Liver (tissue), 9 donors: ENCODE results near the gene TMEM163. TPM values are rescaled to one million over a fixed set of nuclear protein-coding genes. Genes with fewer than 3 reads are reported as not detected.

Experiments
- DNase-seq: peaks from one replicate; pipeline ENCODE4 v3.0.0-alpha.2; 2017; ENCODE audit warnings: low spot score
- H3K27ac ChIP-seq, 2 donors: one replicate each; pipeline ENCODE4 v1.7.0; 2013; ENCODE audit warnings: inconsistent platforms in 2 of 2, low read length in 2 of 2, control low read depth in 1 of 2, low read depth in 1 of 2, mild to moderate bottlenecking in 1 of 2
- H3K27me3 ChIP-seq, 4 donors: one replicate each; pipeline versions ENCODE4 v1.6.1 to v1.7.0; 2013; ENCODE audit warnings: low read length in 3 of 4, inconsistent platforms in 1 of 4, mild to moderate bottlenecking in 1 of 4, moderate library complexity in 1 of 4; ENCODE audit not compliant: control insufficient read depth in 4 of 4, insufficient read depth in 4 of 4
- H3K36me3 ChIP-seq, 4 donors: one replicate each; pipeline versions ENCODE4 v1.6.1 to v1.7.0; 2013; ENCODE audit warnings: low read length in 3 of 4, mild to moderate bottlenecking in 3 of 4, low read depth in 1 of 4, moderate library complexity in 1 of 4; ENCODE audit not compliant: control insufficient read depth in 4 of 4, insufficient read depth in 3 of 4
- H3K4me1 ChIP-seq, 4 donors: one replicate each; pipeline versions ENCODE4 v1.6.1 to v1.7.0; 2013; ENCODE audit warnings: low read length in 3 of 4, mild to moderate bottlenecking in 3 of 4, moderate library complexity in 1 of 4; ENCODE audit not compliant: control insufficient read depth in 4 of 4, insufficient read depth in 4 of 4
- H3K4me3 ChIP-seq, 3 donors: one replicate each; pipeline versions ENCODE4 v1.6.1 to v1.7.0; 2013; ENCODE audit warnings: low read length in 3 of 3, control low read depth in 1 of 3, low read depth in 1 of 3, mild to moderate bottlenecking in 1 of 3
- H3K9ac ChIP-seq, 2 donors: one replicate each; pipeline ENCODE4 v1.7.0; 2013; ENCODE audit warnings: low read length in 2 of 2, mild to moderate bottlenecking in 2 of 2, moderate library complexity in 2 of 2, control low read depth in 1 of 2, low read depth in 1 of 2
- H3K9me3 ChIP-seq, 4 donors: one replicate each; pipeline versions ENCODE4 v1.6.1 to v1.7.0; 2013; ENCODE audit warnings: low read length in 3 of 4; ENCODE audit not compliant: control insufficient read depth in 4 of 4
- EGR1 ChIP-seq, 2 donors: IDR thresholded peaks; 2 replicates each; pipeline ENCODE4 v1.6.1; 2016 to 2018; ENCODE audit warnings: antibody characterized with exemption in 2 of 2, low read depth in 2 of 2
- FOXA1 ChIP-seq: IDR thresholded peaks from 2 replicates; pipeline ENCODE4 v1.6.1; 2016; ENCODE audit warnings: antibody characterized with exemption
- FOXA2 ChIP-seq: IDR thresholded peaks from 2 replicates; pipeline ENCODE4 v1.6.1; 2016; ENCODE audit warnings: antibody characterized with exemption
- GABPA ChIP-seq, 2 donors: IDR thresholded peaks in 1 of 2; conservative IDR thresholded peaks in 1 of 2; 2 replicates each; pipeline ENCODE4 v1.6.1; 2016; ENCODE audit warnings: antibody characterized with exemption in 2 of 2, mild to moderate bottlenecking in 1 of 2, moderate library complexity in 1 of 2
- HNF4A ChIP-seq, 2 donors: conservative IDR thresholded peaks; 2 replicates each; pipeline ENCODE4 v1.6.1; 2016; ENCODE audit warnings: antibody characterized with exemption in 2 of 2, mild to moderate bottlenecking in 2 of 2
- JUND ChIP-seq, 2 donors: IDR thresholded peaks; 2 replicates each; pipeline ENCODE4 v1.6.1; 2016; ENCODE audit warnings: antibody characterized with exemption in 2 of 2
- NR2F2 ChIP-seq: IDR thresholded peaks from 2 replicates; pipeline ENCODE4 v1.6.1; 2016; ENCODE audit warnings: antibody characterized with exemption
- RXRA ChIP-seq, 2 donors: IDR thresholded peaks; 2 replicates each; pipeline ENCODE4 v1.6.1; 2017 to 2018; ENCODE audit warnings: antibody characterized with exemption in 2 of 2, mild to moderate bottlenecking in 1 of 2
- SP1 ChIP-seq: IDR thresholded peaks from 2 replicates; pipeline ENCODE4 v1.6.1; 2018; ENCODE audit warnings: antibody characterized with exemption, mild to moderate bottlenecking
- TAF1 ChIP-seq: conservative IDR thresholded peaks from 2 replicates; pipeline ENCODE4 v1.6.1; 2016; ENCODE audit warnings: antibody characterized with exemption, mild to moderate bottlenecking
- YY1 ChIP-seq: IDR thresholded peaks from 2 replicates; pipeline ENCODE4 v1.6.1; 2016; ENCODE audit warnings: antibody characterized with exemption, mild to moderate bottlenecking
- WGBS: extraction: QIAGEN DNeasy Blood & Tissue Kit; methylation state at CpG from one replicate; pipeline ENCODE4 v1.1.7; 2013; 5-methylcytosine and 5-hydroxymethylcytosine counted together
- polyA plus RNA-seq, 2 donors: library from polyadenylated mRNA; stranded (reverse) in 1 of 2; unstranded in 1 of 2; fragments of 200-250 nt in 1 of 2; fragments of >200 nt in 1 of 2; fragmentation: Nextera tagmentation in 1 of 2; extraction: Ambion mirVana in 1 of 2; gene quantifications; one replicate each; pipeline versions ENCODE4 v1.2.1 to v1.2.3, GENCODE V29; 2013 to 2015
- total RNA-seq, 2 donors: library from RNA; depleted of rRNA; stranded (reverse); fragments of >200 nt; gene quantifications; one replicate each; pipeline ENCODE4 v1.2.3, GENCODE V29; 2014
- TF ChIP-seq, protein P1 (sequence below): IDR thresholded peaks from 2 replicates; pipeline ENCODE4 v1.6.1; 2016; ENCODE audit warnings: antibody characterized with exemption
- TF ChIP-seq, protein P2 (sequence below): IDR thresholded peaks from 2 replicates; pipeline ENCODE4 v1.6.1; 2016; ENCODE audit warnings: antibody characterized with exemption
- TF ChIP-seq, protein P3 (sequence below): fragments of 150-350 bp; IDR thresholded peaks from 2 replicates; pipeline ENCODE4 v1.5.1; 2017; ENCODE audit warnings: improper control_type of control experiment, low read depth, low read length; ENCODE audit not compliant: missing input control
- TF ChIP-seq, protein P4 (sequence below): IDR thresholded peaks from 2 replicates; pipeline ENCODE4 v1.6.1; 2016; ENCODE audit warnings: antibody characterized with exemption
- TF ChIP-seq, protein P5 (sequence below): IDR thresholded peaks from 2 replicates; pipeline ENCODE4 v1.6.1; 2016; ENCODE audit warnings: antibody characterized with exemption, mild to moderate bottlenecking
- donor health status: healthy.
- donor health status: healthy.
- donor health status: healthy.
- donor health status: healthy.
- donor health status: healthy.

The TMEM163 gene
- total and polyA plus RNA-seq, 4 donors: 0.08 to 0.48 (median 0.25) TPM

DNA sequence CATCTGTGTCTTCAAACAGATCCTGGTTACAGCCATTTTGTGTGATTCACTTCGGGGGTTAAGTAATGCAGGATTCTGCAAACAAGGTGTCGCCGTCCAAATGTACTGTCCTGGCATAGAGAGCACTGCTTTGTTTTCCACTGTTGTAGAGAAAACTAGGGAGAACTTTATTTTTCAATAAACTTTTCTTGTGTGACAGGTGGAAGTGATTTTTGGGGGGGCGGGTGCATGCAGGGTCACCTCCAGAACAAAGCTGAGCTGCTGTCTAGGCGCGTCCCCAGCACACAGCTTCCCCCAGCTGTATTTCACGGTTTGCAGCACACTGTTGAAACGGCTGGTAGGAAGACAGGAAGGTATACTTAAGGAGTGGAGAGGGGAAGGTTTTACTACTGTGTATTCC, 264.4 kb downstream of the TMEM163 start:
- Histone ChIP-seq H3K36me3 (no peaks in the 10 kb centered on the region), H3K4me3 (no peak overlapping the region), H3K4me1 (peaks cover 7 to 25% (median 17%) of the 10 kb centered on the region in 4 donors), H3K27ac (no peak overlapping the region), H3K9ac (no peak overlapping the region), H3K9me3 (no peaks in the 10 kb centered on the region), H3K27me3 (no peaks in the 10 kb centered on the region)
- TF ChIP-seq SP1 (no peak), YY1 (no peak), NR2F2 (no peak), EGR1 (IDR thresholded peaks at IDR 0.05; ENCODE audit: low read depth in 2 of 2) (no peak), HNF4A (conservative IDR thresholded peaks at IDR 0.05) (no peak), FOXA1 (no peak), GABPA (IDR thresholded peaks at IDR 0.05 in 1 of 2, conservative IDR thresholded peaks at IDR 0.05 in 1 of 2) (no peak)
- TF ChIP-seq, protein P1, sequence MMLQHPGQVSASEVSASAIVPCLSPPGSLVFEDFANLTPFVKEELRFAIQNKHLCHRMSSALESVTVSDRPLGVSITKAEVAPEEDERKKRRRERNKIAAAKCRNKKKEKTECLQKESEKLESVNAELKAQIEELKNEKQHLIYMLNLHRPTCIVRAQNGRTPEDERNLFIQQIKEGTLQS: no peak
- TF ChIP-seq, protein P2, sequence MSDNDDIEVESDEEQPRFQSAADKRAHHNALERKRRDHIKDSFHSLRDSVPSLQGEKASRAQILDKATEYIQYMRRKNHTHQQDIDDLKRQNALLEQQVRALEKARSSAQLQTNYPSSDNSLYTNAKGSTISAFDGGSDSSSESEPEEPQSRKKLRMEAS: no peak
- no peak for DNase-seq
- 65% methylated on average over 8 of the region's 8 CpGs for WGBS

DNA sequence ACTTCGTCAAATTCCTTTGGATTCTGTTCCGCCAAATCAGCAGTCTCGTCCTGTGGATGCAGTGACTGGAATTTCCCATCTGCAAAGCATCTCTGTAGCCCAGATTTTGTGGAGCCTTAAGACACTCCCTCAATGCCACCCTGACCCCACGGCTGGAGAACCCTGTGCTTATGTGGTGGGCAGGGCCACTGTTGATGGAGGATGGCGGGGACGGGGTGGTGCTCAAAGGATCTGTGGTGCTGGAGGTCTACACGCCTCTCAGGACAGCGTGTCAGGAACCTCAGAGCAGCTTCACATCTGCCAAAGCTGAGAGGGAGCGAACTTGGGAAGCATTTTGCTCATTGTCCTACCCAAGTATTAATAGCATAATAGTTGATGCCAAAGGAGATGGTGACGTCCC, 264.8 kb downstream of the TMEM163 start:
- Histone ChIP-seq H3K9ac (no peak overlapping the region), H3K4me1 (peaks cover 7 to 25% (median 17%) of the 10 kb centered on the region in 4 donors), H3K27me3 (no peaks in the 10 kb centered on the region), H3K27ac (no peak overlapping the region), H3K9me3 (no peaks in the 10 kb centered on the region), H3K36me3 (no peaks in the 10 kb centered on the region), H3K4me3 (no peak overlapping the region)
- no peak for TF ChIP-seq GABPA (IDR thresholded peaks at IDR 0.05 in 1 of 2, conservative IDR thresholded peaks at IDR 0.05 in 1 of 2)
- TF ChIP-seq, protein P3, sequence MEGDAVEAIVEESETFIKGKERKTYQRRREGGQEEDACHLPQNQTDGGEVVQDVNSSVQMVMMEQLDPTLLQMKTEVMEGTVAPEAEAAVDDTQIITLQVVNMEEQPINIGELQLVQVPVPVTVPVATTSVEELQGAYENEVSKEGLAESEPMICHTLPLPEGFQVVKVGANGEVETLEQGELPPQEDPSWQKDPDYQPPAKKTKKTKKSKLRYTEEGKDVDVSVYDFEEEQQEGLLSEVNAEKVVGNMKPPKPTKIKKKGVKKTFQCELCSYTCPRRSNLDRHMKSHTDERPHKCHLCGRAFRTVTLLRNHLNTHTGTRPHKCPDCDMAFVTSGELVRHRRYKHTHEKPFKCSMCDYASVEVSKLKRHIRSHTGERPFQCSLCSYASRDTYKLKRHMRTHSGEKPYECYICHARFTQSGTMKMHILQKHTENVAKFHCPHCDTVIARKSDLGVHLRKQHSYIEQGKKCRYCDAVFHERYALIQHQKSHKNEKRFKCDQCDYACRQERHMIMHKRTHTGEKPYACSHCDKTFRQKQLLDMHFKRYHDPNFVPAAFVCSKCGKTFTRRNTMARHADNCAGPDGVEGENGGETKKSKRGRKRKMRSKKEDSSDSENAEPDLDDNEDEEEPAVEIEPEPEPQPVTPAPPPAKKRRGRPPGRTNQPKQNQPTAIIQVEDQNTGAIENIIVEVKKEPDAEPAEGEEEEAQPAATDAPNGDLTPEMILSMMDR: no peak
- TF ChIP-seq, protein P4, sequence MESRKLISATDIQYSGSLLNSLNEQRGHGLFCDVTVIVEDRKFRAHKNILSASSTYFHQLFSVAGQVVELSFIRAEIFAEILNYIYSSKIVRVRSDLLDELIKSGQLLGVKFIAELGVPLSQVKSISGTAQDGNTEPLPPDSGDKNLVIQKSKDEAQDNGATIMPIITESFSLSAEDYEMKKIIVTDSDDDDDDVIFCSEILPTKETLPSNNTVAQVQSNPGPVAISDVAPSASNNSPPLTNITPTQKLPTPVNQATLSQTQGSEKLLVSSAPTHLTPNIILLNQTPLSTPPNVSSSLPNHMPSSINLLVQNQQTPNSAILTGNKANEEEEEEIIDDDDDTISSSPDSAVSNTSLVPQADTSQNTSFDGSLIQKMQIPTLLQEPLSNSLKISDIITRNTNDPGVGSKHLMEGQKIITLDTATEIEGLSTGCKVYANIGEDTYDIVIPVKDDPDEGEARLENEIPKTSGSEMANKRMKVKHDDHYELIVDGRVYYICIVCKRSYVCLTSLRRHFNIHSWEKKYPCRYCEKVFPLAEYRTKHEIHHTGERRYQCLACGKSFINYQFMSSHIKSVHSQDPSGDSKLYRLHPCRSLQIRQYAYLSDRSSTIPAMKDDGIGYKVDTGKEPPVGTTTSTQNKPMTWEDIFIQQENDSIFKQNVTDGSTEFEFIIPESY: no peak
- no peak for DNase-seq
- 92% methylated on average over 10 of the region's 10 CpGs for WGBS

DNA sequence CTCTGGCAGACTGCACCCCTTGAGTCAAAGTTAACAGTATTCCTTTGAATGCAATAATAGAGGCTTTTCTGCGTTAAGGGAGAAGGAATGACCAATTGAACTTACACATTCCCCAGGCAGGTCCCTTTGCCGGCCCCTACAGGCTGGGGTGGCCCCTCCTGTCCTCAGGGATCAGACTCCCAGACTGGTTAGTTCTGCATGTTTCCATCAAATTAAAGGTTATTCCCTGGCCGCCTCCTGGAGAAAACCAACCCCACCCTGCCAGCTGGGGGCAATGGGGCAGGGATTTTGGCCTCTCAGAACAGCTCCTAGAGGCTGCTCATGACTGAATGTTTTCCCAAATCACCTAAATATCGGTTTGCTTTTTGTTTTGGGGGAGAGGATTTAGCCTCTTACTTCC, 265.3 kb downstream of the TMEM163 start:
- H3K4me3 ChIP-seq: no peak overlapping the region
- DNase-seq: no peak
- H3K9ac ChIP-seq: no peak overlapping the region
- H3K27me3 ChIP-seq: no peaks in the 10 kb centered on the region
- TF ChIP-seq, protein P2: no peak
- TF ChIP-seq JUND (IDR thresholded peaks at IDR 0.05) (no peak), HNF4A (conservative IDR thresholded peaks at IDR 0.05) (no peak), YY1 (no peak), FOXA1 (no peak), RXRA (IDR thresholded peaks at IDR 0.05) (no peak), SP1 (no peak), FOXA2 (no peak), EGR1 (IDR thresholded peaks at IDR 0.05; ENCODE audit: low read depth in 2 of 2) (no peak), TAF1 (no peak), NR2F2 (no peak)
- TF ChIP-seq, protein P5, sequence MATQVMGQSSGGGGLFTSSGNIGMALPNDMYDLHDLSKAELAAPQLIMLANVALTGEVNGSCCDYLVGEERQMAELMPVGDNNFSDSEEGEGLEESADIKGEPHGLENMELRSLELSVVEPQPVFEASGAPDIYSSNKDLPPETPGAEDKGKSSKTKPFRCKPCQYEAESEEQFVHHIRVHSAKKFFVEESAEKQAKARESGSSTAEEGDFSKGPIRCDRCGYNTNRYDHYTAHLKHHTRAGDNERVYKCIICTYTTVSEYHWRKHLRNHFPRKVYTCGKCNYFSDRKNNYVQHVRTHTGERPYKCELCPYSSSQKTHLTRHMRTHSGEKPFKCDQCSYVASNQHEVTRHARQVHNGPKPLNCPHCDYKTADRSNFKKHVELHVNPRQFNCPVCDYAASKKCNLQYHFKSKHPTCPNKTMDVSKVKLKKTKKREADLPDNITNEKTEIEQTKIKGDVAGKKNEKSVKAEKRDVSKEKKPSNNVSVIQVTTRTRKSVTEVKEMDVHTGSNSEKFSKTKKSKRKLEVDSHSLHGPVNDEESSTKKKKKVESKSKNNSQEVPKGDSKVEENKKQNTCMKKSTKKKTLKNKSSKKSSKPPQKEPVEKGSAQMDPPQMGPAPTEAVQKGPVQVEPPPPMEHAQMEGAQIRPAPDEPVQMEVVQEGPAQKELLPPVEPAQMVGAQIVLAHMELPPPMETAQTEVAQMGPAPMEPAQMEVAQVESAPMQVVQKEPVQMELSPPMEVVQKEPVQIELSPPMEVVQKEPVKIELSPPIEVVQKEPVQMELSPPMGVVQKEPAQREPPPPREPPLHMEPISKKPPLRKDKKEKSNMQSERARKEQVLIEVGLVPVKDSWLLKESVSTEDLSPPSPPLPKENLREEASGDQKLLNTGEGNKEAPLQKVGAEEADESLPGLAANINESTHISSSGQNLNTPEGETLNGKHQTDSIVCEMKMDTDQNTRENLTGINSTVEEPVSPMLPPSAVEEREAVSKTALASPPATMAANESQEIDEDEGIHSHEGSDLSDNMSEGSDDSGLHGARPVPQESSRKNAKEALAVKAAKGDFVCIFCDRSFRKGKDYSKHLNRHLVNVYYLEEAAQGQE: no peak
- TF ChIP-seq, protein P3: no peak
- H3K9me3 ChIP-seq: no peaks in the 10 kb centered on the region
- 94% methylated on average over 4 of the region's 4 CpGs for WGBS
- no peak overlapping the region for H3K27ac ChIP-seq
- peaks cover 0 to 3% (median 0%) of the 10 kb centered on the region in 4 donors for H3K36me3 ChIP-seq
- H3K4me1 ChIP-seq: peaks cover 7 to 25% (median 16%) of the 10 kb centered on the region in 4 donors
